Measurements from ENCODE around the gene UNC45A. TPM values are rescaled to one million over a fixed set of nuclear protein-coding genes. Genes with fewer than 3 reads are reported as not detected.

UNC45A gene
- total and polyA plus RNA-seq, 2 of the 13 experiments (the other 11 are each of a cell fraction or from before 2014, with no cell fraction given) = 33.8 to 39.7 TPM

GRCh38 chr15:90893175-90894090 is 41.7 kb upstream of the UNC45A start (continued):
- TF ChIP-seq IRF9 (CRISPR knock-in tag; IDR thresholded peaks at IDR 0.05; ENCODE audit: borderline replicate concordance) = no peak
- TF ChIP-seq EED (CRISPR knock-in tag; IDR thresholded peaks at IDR 0.05) = 0 out of 2 replicates have a peak, but pooled peaks have one; percentile 31
- TF ChIP-seq MYNN (CRISPR knock-in tag; IDR thresholded peaks at IDR 0.05; ENCODE audit: low read depth) = no peak
- TF ChIP-seq KDM5B (CRISPR knock-in tag; IDR thresholded peaks at IDR 0.05; ENCODE audit: borderline replicate concordance) = peak; percentile 72; the same call in 1 of the 2 replicates
- TF ChIP-seq ZNF124 (CRISPR knock-in tag; IDR thresholded peaks at IDR 0.05) = 0 out of 2 replicates have a peak, but pooled peaks have one; percentile 21
- no peak for TF ChIP-seq SNAPC4 (CRISPR knock-in tag; IDR thresholded peaks at IDR 0.05)
- TF ChIP-seq BCLAF1 (IDR thresholded peaks at IDR 0.05) = no peak
- TF ChIP-seq HMG20A (CRISPR knock-in tag; IDR thresholded peaks at IDR 0.05; ENCODE audit: borderline replicate concordance) = no peak
- no peak for TF ChIP-seq PRDM10 (CRISPR knock-in tag; IDR thresholded peaks at IDR 0.05; ENCODE audit: low read depth)
- no peak for TF ChIP-seq GABPA (IDR thresholded peaks at IDR 0.05; ENCODE audit: low read depth, low read length)
- peak; percentile 16; the same call in 1 of the 2 replicates for TF ChIP-seq GABPA (CRISPR knock-in tag; IDR thresholded peaks at IDR 0.05; ENCODE audit: low read depth)
- 0 out of 2 replicates have a peak, but pooled peaks have one; percentile 39 for TF ChIP-seq RXRA (CRISPR knock-in tag; IDR thresholded peaks at IDR 0.05)
- TF ChIP-seq ZNF3 (CRISPR knock-in tag; IDR thresholded peaks at IDR 0.05) = no peak
- TF ChIP-seq GATAD1 (CRISPR knock-in tag; IDR thresholded peaks at IDR 0.05) = peak; percentile 89
- 0 out of 2 replicates have a peak, but pooled peaks have one; percentile 53 for TF ChIP-seq KLF12 (CRISPR knock-in tag; IDR thresholded peaks at IDR 0.05; ENCODE audit: borderline replicate concordance)
- TF ChIP-seq NAIF1 (CRISPR knock-in tag; IDR thresholded peaks at IDR 0.05; ENCODE audit: borderline replicate concordance) = no peak

All from HepG2 (cell line).